Central memory CD8-positive, alpha-beta T cell (primary cell): Measurements from ENCODE around the gene ERBB4.

Source experiments
- ATAC-seq: fragments of 150-1000 bp; cut with Tn5 transposase; replicated peaks from 2 replicates; pipeline ENCODE4 v1.10.0; 2022; ENCODE audit warnings: mild to moderate bottlenecking, moderate FRiP score, moderate number of reproducible peaks; ENCODE audit not compliant: poor library complexity, severe bottlenecking; ENCODE audit errors: extremely low read depth
- DNase-seq, 2 donors: peaks; one replicate each; pipeline ENCODE4 v3.0.0; 2021; ENCODE audit warnings: low spot score in 2 of 2
- H3K27ac Mint-ChIP-seq: one replicate; pipeline ENCODE4 v1.8.0; 2022; ENCODE audit warnings: low read depth, mild to moderate bottlenecking, moderate library complexity, mixed read lengths
- H3K27me3 Mint-ChIP-seq: one replicate; pipeline ENCODE4 v1.8.0; 2022; ENCODE audit warnings: mixed read lengths
- H3K36me3 Mint-ChIP-seq: one replicate; pipeline ENCODE4 v1.8.0; 2022; ENCODE audit warnings: mild to moderate bottlenecking, moderate library complexity, mixed read lengths; ENCODE audit not compliant: insufficient read depth
- H3K4me1 Mint-ChIP-seq: one replicate; pipeline ENCODE4 v1.8.0; 2022; ENCODE audit warnings: mixed read lengths
- H3K4me3 Mint-ChIP-seq: one replicate; pipeline ENCODE4 v1.8.0; 2022; ENCODE audit warnings: mild to moderate bottlenecking, moderate library complexity, mixed read lengths
- H3K9me3 Mint-ChIP-seq: one replicate; pipeline ENCODE4 v1.8.0; 2022; ENCODE audit warnings: mixed read lengths

Gene ERBB4

DNA sequence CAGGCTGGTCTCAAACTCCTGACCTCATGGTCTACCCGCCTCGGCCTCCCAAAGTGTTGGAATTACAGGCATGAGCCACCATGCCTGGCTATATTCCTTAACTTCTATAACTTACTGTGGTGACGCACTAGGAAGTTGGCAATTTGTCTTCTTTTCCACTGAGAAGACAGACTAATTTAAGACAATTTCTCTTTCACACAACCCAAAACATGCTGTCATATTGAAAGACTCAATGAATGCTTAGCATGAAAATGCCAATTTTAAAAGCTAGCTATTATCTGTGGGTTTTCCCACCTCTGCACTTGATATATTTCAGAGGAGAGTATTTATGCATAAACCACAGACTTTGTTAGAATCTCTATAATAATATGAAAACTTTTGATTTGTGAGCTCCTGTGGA, 84.5 kb downstream of the ERBB4 start:
- no peak for DNase-seq

GRCh38 chr2:212451786-212452231, 86.8 kb downstream of the ERBB4 start:
- Mint-ChIP-seq H3K36me3 (no peaks in the 10 kb centered on the region), H3K27ac (no peak overlapping the region), H3K4me1 (no peaks in the 10 kb centered on the region), H3K4me3 (no peak overlapping the region), H3K27me3 (no peaks in the 10 kb centered on the region), H3K9me3 (no peaks in the 10 kb centered on the region)
- DNase-seq, result no peak
- no peak for ATAC-seq

More for the DNA sequence above, 84.5 kb downstream of the ERBB4 start:
- Mint-ChIP-seq H3K4me1 (no peaks in the 10 kb centered on the region), H3K27me3 (no peaks in the 10 kb centered on the region), H3K4me3 (no peak overlapping the region), H3K27ac (no peak overlapping the region), H3K36me3 (no peaks in the 10 kb centered on the region), H3K9me3 (peaks cover 7% of the 10 kb centered on the region)
- ATAC-seq, result no peak

DNA sequence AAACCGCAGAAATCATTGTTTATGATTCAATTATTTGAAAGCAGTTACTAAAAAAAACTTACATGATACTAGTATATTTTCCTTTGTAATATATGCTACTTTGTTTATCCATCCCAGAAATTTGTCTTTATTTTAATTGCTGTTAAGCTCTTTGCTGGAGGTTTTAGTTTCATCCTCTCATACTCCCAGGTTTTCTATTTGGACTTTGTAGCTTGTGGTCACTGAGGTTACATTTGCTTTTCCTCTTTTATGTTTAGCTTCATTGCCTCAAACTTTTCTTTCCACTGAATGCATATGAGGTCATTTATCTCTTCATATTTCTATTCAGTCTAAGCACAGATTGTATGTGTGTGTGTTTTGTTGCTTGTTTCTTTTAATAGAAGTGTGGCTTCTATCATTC, 89.9 kb downstream of the ERBB4 start:
- Mint-ChIP-seq H3K4me1 (no peaks in the 10 kb centered on the region), H3K4me3 (no peak overlapping the region), H3K27ac (no peak overlapping the region), H3K27me3 (no peaks in the 10 kb centered on the region), H3K9me3 (peaks cover 6% of the 10 kb centered on the region), H3K36me3 (no peaks in the 10 kb centered on the region)
- DNase-seq (no peak), ATAC-seq (no peak)

GRCh38 chr2:212441821-212442220, 96.8 kb downstream of the ERBB4 start:
- Mint-ChIP-seq H3K4me1 (no peaks in the 10 kb centered on the region), H3K27me3 (no peaks in the 10 kb centered on the region), H3K4me3 (no peak overlapping the region), H3K27ac (no peak overlapping the region), H3K9me3 (peaks cover 21% of the 10 kb centered on the region), H3K36me3 (no peaks in the 10 kb centered on the region)
- no peak for DNase-seq
- ATAC-seq, result no peak

- H3K27ac Mint-ChIP-seq, result no peak overlapping the region
- peaks cover 21% of the 10 kb centered on the region for H3K9me3 Mint-ChIP-seq
- no peaks in the 10 kb centered on the region for H3K36me3 Mint-ChIP-seq
- no peak overlapping the region for H3K4me3 Mint-ChIP-seq
- no peak for DNase-seq
- no peak for ATAC-seq
- H3K27me3 Mint-ChIP-seq, result no peaks in the 10 kb centered on the region
- no peaks in the 10 kb centered on the region for H3K4me1 Mint-ChIP-seq
These were observed 97.5 kb downstream of the ERBB4 start for GRCh38 chr2:212441141-212441540.

- ATAC-seq (no peak), DNase-seq (no peak)
- no peaks in the 10 kb centered on the region for H3K36me3 Mint-ChIP-seq
- H3K4me1 Mint-ChIP-seq, result no peaks in the 10 kb centered on the region
- no peak overlapping the region for H3K4me3 Mint-ChIP-seq
- no peak overlapping the region for H3K27ac Mint-ChIP-seq
- H3K27me3 Mint-ChIP-seq, result no peaks in the 10 kb centered on the region
- peaks cover 10% of the 10 kb centered on the region for H3K9me3 Mint-ChIP-seq
These were observed 109.7 kb downstream of the ERBB4 start for GRCh38 chr2:212428681-212429478.

- Mint-ChIP-seq H3K36me3 (no peaks in the 10 kb centered on the region), H3K27me3 (no peaks in the 10 kb centered on the region), H3K27ac (no peak overlapping the region), H3K4me3 (no peak overlapping the region), H3K4me1 (no peaks in the 10 kb centered on the region), H3K9me3 (peaks cover 10% of the 10 kb centered on the region)
- ATAC-seq (no peak), DNase-seq (no peak)
These were observed 111.0 kb downstream of the ERBB4 start for GRCh38 chr2:212427638-212428037.

- H3K36me3 Mint-ChIP-seq, result no peaks in the 10 kb centered on the region
- no peaks in the 10 kb centered on the region for H3K27me3 Mint-ChIP-seq
- no peak overlapping the region for H3K27ac Mint-ChIP-seq
- ATAC-seq (no peak), DNase-seq (no peak)
- no peak overlapping the region for H3K4me3 Mint-ChIP-seq
- no peaks in the 10 kb centered on the region for H3K4me1 Mint-ChIP-seq
- peaks cover 10% of the 10 kb centered on the region for H3K9me3 Mint-ChIP-seq
These were observed 111.8 kb downstream of the ERBB4 start for GRCh38 chr2:212426637-212427412.

DNA sequence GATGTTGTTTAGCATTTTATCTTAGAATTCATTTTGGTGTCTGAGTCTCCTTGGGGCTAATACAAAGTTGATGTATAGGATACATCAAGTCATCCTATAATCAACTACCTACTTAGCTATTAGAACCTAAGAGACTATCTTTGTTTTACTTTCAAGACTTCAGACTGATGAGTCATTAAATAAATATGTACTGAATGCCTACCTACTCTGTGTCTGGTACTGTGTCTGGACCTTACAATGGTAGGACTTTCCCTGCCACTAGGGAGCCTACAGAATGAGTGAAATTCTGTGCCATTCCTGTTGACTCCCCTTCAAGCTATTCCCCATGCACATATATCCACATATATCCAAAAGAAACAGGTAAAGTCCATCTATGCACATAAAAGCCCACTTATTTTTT, 114.5 kb downstream of the ERBB4 start:
- Mint-ChIP-seq H3K4me1 (no peaks in the 10 kb centered on the region), H3K27ac (no peak overlapping the region), H3K9me3 (no peaks in the 10 kb centered on the region), H3K27me3 (no peaks in the 10 kb centered on the region), H3K36me3 (no peaks in the 10 kb centered on the region), H3K4me3 (no peak overlapping the region)
- DNase-seq, result no peak
- no peak for ATAC-seq

DNA sequence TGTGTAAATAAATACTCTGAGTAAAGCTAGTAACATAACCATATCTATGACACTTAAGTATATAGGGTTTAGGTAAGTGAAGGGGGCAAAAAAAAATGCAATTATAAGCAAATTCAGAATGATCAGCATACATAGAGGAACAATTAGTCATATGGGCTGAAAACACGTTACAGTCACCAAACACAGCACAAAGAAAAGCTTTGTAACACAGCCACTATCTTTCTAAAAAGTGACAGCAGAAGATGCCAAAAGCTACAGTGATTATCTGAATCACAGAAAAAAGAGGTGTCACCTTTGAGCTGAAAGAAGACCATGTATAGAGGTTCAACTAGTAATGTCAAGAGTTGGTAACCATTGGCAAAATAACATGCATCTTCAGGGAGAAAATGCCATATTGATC, 115.5 kb downstream of the ERBB4 start:
- Mint-ChIP-seq H3K4me1 (no peaks in the 10 kb centered on the region), H3K4me3 (no peak overlapping the region), H3K36me3 (no peaks in the 10 kb centered on the region), H3K27ac (no peak overlapping the region), H3K27me3 (no peaks in the 10 kb centered on the region), H3K9me3 (no peaks in the 10 kb centered on the region)
- ATAC-seq (no peak), DNase-seq (no peak)

DNA sequence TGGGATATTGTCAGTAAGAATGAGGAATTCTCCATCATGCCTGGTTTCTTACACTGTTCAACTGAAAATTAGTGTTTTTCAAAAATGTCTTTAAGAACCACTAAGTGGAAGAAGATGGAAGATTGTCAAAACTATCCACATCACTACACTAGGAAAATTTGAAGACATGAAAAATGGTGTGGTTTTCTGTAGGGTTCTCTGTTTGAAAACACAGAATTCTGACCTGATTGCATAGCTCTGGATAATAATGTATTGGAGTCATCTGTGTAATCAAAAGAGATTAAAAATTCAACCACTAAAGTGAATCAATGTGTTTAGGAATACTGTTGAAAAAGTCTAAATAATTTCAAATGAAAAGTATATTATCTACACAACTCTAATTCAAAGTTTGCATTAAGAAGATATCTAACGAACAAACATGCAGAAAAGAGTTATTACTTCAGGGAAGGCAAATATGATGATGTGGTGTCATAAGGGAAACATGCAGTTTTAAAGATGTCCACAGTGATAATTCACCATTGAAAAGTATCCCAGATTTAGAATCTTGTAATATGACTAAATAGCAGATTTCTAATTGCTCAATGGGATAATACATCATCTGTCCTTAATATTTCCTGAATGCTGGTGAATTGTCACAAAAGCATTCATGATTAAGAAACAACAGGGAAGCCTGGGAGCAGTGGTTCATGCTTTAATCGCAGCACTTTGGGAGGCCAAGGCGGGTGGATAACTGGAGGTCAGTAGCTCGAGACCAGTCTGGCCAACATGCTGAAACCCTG, 116.9 kb downstream of the ERBB4 start:
- H3K4me3 Mint-ChIP-seq, result no peak overlapping the region
- no peaks in the 10 kb centered on the region for H3K36me3 Mint-ChIP-seq
- no peak for DNase-seq

GRCh38 chr2:212416086-212416485, 122.5 kb downstream of the ERBB4 start:
- Mint-ChIP-seq H3K4me1 (no peaks in the 10 kb centered on the region), H3K4me3 (no peak overlapping the region), H3K36me3 (no peaks in the 10 kb centered on the region), H3K27ac (no peak overlapping the region), H3K9me3 (no peaks in the 10 kb centered on the region), H3K27me3 (no peaks in the 10 kb centered on the region)
- no peak for ATAC-seq
- DNase-seq, result no peak

More for the DNA sequence above, 116.9 kb downstream of the ERBB4 start:
- no peak overlapping the region for H3K27ac Mint-ChIP-seq
- H3K9me3 Mint-ChIP-seq, result no peaks in the 10 kb centered on the region
- no peaks in the 10 kb centered on the region for H3K4me1 Mint-ChIP-seq
- no peaks in the 10 kb centered on the region for H3K27me3 Mint-ChIP-seq
- ATAC-seq, result no peak
